WTC11 (cell line): Measurements from ENCODE around the gene BABAM2. TPM values are rescaled to one million over a fixed set of nuclear protein-coding genes. Genes with fewer than 3 reads are reported as not detected.

ENCODE experiments used
- ATAC-seq: fragments of 200-7000 bp; cut with Tn5 transposase; 2 replicates; pipeline ENCODE4 v1.10.0; 2021; ENCODE audit warnings: mild to moderate bottlenecking, moderate library complexity
- CTCF ChIA-PET: fragments of 300-600 bp; sonication (Branson Sonifier 250); formaldehyde crosslinking; loops from one replicate; lab custom pipeline; 2021; ENCODE audit warnings: antibody characterized with exemption; lab: Charles Lee
- POLR2A ChIA-PET: fragments of 350-600 bp; sonication (Branson Sonifier 250); formaldehyde crosslinking; loops from one replicate; lab custom pipeline; 2021; ENCODE audit warnings: antibody characterized with exemption; lab: Charles Lee
- DNase-seq: peaks from one replicate; pipeline ENCODE4 v3.0.0; 2021; ENCODE audit warnings: low spot score
- H3K27ac Mint-ChIP-seq: 2 replicates; pipeline ENCODE4 v1.8.0; 2021; ENCODE audit warnings: mixed read lengths
- H3K27me3 Mint-ChIP-seq: 2 replicates; pipeline ENCODE4 v1.8.0; 2021; ENCODE audit warnings: low read depth, mild to moderate bottlenecking, moderate library complexity, mixed read lengths
- H3K36me3 Mint-ChIP-seq: 2 replicates; pipeline ENCODE4 v1.8.0; 2021; ENCODE audit warnings: mixed read lengths
- H3K4me1 Mint-ChIP-seq: 2 replicates; pipeline ENCODE4 v1.8.0; 2022; ENCODE audit warnings: mixed read lengths
- H3K4me3 Mint-ChIP-seq: 2 replicates; pipeline ENCODE4 v1.8.0; 2021; ENCODE audit warnings: mild to moderate bottlenecking, moderate library complexity, mixed read lengths
- H3K9me3 Mint-ChIP-seq: 2 replicates; pipeline ENCODE4 v1.8.0; 2021; ENCODE audit warnings: mixed read lengths
- CBFB ChIP-seq: sonication (generic); formaldehyde crosslinking; IDR thresholded peaks from 2 replicates; pipeline ENCODE4 v1.8.1; 2022; ENCODE audit warnings: mild to moderate bottlenecking, low read depth, missing genetic modification reagents
- CREM ChIP-seq: sonication (generic); formaldehyde crosslinking; IDR thresholded peaks from 2 replicates; pipeline ENCODE4 v1.8.1; 2022; ENCODE audit warnings: mild to moderate bottlenecking, missing genetic modification reagents, moderate library complexity
- IRF2 ChIP-seq: sonication (generic); formaldehyde crosslinking; IDR thresholded peaks from 2 replicates; pipeline ENCODE4 v1.8.0; 2022; ENCODE audit warnings: low read depth, missing genetic modification reagents, borderline replicate concordance
- JAZF1 ChIP-seq: fragments of 250-450 bp; sonication (Bioruptor Pico); IDR thresholded peaks from 2 replicates; pipeline ENCODE4 v1.9.0; 2021; ENCODE audit warnings: moderate library complexity, mild to moderate bottlenecking, inconsistent platforms
- KAT7 ChIP-seq: sonication (generic); formaldehyde crosslinking; IDR thresholded peaks from 2 replicates; pipeline ENCODE4 v1.8.1; 2023; ENCODE audit warnings: missing genetic modification reagents, mild to moderate bottlenecking, borderline replicate concordance
- SP1 ChIP-seq: sonication (generic); formaldehyde crosslinking; conservative IDR thresholded peaks from 2 replicates; pipeline ENCODE4 v1.8.1; 2022; ENCODE audit warnings: missing genetic modification reagents
- TCF7 ChIP-seq: sonication (generic); formaldehyde crosslinking; IDR thresholded peaks from 2 replicates; pipeline ENCODE4 v1.8.0; 2022; ENCODE audit warnings: mild to moderate bottlenecking, low read depth, missing genetic modification reagents, moderate library complexity
- ZNF219 ChIP-seq: sonication (generic); formaldehyde crosslinking; IDR thresholded peaks from 2 replicates; pipeline ENCODE4 v1.8.0; 2023; ENCODE audit warnings: missing genetic modification reagents, mild to moderate bottlenecking, borderline replicate concordance
- ZNF317 ChIP-seq: sonication (generic); formaldehyde crosslinking; IDR thresholded peaks from 2 replicates; pipeline ENCODE4 v1.8.1; 2023; ENCODE audit warnings: low read depth, mild to moderate bottlenecking, moderate library complexity, missing genetic modification reagents, borderline replicate concordance
- ZNF396 ChIP-seq: fragments of 250-450 bp; sonication (Bioruptor Pico); IDR thresholded peaks from 2 replicates; pipeline ENCODE4 v1.8.0; 2021; ENCODE audit warnings: mild to moderate bottlenecking, moderate library complexity, borderline replicate concordance
- ZNF416 ChIP-seq: fragments of 250-450 bp; sonication (Bioruptor Pico); IDR thresholded peaks from 2 replicates; pipeline ENCODE4 v1.9.0; 2021; ENCODE audit warnings: mild to moderate bottlenecking, inconsistent platforms
- total RNA-seq: library from RNA; stranded (reverse); gene quantifications from 3 replicates; pipeline ENCODE4 v1.2.3, GENCODE V29; 2021
- TF ChIP-seq, protein P1 (sequence below): fragments of 250-450 bp; sonication (Bioruptor Pico); IDR thresholded peaks from 2 replicates; pipeline ENCODE4 v1.9.0; 2021; ENCODE audit warnings: moderate library complexity, mild to moderate bottlenecking, inconsistent platforms, borderline replicate concordance
- TF ChIP-seq, protein P2 (sequence below): sonication (generic); formaldehyde crosslinking; IDR thresholded peaks from 2 replicates; pipeline ENCODE4 v1.8.0; 2023; ENCODE audit warnings: missing genetic modification reagents
- TF ChIP-seq, protein P3 (sequence below): fragments of 200-600 bp; IDR thresholded peaks from 2 replicates; pipeline ENCODE4 v1.8.0; 2022; ENCODE audit warnings: antibody characterized with exemption
- TF ChIP-seq, protein P4 (sequence below): sonication (generic); formaldehyde crosslinking; IDR thresholded peaks from 2 replicates; pipeline ENCODE4 v1.8.1; 2023; ENCODE audit warnings: mild to moderate bottlenecking, missing genetic modification reagents, moderate library complexity
- TF ChIP-seq, protein P5 (sequence below): sonication (generic); formaldehyde crosslinking; IDR thresholded peaks from 2 replicates; pipeline ENCODE4 v1.8.1; 2022; ENCODE audit warnings: low read depth, mild to moderate bottlenecking, moderate library complexity, missing genetic modification reagents, borderline replicate concordance
- TF ChIP-seq, protein P6 (sequence below): sonication (generic); formaldehyde crosslinking; IDR thresholded peaks from 2 replicates; pipeline ENCODE4 v1.8.1; 2022; ENCODE audit warnings: low read depth, missing genetic modification reagents, borderline replicate concordance

BABAM2 gene
- total RNA-seq, 1 experiment from 2014 or later = 16.5 TPM

DNA sequence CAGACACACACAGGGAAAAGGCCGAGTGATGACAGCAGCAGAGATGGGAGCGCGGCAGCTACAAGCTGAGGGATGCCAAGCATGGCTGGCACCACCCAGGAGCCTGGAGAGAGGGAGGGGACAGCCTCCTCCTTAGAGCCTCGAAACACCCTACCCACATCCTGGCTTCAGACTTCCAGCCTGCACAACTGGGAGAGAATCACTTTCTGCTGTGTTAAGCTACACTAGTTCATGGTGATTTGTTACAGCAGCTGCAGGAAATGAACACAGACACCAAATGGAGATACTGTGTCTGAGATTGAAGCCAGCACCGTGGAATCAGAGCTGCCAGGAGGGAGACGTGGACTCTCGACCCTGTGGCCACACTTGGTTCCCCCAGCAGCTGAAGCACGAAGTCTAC is 474.6 kb downstream of the BABAM2 start:
- H3K27ac Mint-ChIP-seq = no peak overlapping the region
- POLR2A ChIA-PET = no interaction called here
- peaks cover 6% of the 10 kb centered on the region; the same call in 1 of the 2 replicates for H3K27me3 Mint-ChIP-seq
- peaks cover 26% of the 10 kb centered on the region for H3K4me1 Mint-ChIP-seq
- CTCF ChIA-PET = interaction anchor here (1.1 kb wide), 1 partner anchor 49 kb away, joined by 4 read pairs; no protein-coding TSS in a partner anchor
- TF ChIP-seq CREM (no peak), ZNF396 (CRISPR knock-in tag) (no peak), SP1 (CRISPR knock-in tag) (no peak), JAZF1 (no peak), ZNF219 (no peak), KAT7 (CRISPR knock-in tag) (no peak)
- TF ChIP-seq, protein P1, sequence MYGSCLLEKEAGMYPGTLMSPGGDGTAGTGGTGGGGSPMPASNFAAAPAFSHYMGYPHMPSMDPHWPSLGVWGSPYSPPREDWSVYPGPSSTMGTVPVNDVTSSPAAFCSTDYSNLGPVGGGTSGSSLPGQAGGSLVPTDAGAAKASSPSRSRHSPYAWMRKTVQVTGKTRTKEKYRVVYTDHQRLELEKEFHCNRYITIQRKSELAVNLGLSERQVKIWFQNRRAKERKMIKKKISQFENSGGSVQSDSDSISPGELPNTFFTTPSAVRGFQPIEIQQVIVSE = no peak
- TF ChIP-seq, protein P2, sequence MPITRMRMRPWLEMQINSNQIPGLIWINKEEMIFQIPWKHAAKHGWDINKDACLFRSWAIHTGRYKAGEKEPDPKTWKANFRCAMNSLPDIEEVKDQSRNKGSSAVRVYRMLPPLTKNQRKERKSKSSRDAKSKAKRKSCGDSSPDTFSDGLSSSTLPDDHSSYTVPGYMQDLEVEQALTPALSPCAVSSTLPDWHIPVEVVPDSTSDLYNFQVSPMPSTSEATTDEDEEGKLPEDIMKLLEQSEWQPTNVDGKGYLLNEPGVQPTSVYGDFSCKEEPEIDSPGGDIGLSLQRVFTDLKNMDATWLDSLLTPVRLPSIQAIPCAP = no peak
- TF ChIP-seq, protein P3, sequence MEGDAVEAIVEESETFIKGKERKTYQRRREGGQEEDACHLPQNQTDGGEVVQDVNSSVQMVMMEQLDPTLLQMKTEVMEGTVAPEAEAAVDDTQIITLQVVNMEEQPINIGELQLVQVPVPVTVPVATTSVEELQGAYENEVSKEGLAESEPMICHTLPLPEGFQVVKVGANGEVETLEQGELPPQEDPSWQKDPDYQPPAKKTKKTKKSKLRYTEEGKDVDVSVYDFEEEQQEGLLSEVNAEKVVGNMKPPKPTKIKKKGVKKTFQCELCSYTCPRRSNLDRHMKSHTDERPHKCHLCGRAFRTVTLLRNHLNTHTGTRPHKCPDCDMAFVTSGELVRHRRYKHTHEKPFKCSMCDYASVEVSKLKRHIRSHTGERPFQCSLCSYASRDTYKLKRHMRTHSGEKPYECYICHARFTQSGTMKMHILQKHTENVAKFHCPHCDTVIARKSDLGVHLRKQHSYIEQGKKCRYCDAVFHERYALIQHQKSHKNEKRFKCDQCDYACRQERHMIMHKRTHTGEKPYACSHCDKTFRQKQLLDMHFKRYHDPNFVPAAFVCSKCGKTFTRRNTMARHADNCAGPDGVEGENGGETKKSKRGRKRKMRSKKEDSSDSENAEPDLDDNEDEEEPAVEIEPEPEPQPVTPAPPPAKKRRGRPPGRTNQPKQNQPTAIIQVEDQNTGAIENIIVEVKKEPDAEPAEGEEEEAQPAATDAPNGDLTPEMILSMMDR = no peak
- TF ChIP-seq, protein P4, sequence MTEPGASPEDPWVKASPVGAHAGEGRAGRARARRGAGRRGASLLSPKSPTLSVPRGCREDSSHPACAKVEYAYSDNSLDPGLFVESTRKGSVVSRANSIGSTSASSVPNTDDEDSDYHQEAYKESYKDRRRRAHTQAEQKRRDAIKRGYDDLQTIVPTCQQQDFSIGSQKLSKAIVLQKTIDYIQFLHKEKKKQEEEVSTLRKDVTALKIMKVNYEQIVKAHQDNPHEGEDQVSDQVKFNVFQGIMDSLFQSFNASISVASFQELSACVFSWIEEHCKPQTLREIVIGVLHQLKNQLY = no peak
- TF ChIP-seq, protein P5, sequence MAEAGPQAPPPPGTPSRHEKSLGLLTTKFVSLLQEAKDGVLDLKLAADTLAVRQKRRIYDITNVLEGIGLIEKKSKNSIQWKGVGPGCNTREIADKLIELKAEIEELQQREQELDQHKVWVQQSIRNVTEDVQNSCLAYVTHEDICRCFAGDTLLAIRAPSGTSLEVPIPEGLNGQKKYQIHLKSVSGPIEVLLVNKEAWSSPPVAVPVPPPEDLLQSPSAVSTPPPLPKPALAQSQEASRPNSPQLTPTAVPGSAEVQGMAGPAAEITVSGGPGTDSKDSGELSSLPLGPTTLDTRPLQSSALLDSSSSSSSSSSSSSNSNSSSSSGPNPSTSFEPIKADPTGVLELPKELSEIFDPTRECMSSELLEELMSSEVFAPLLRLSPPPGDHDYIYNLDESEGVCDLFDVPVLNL (CRISPR knock-in tag) = no peak
- H3K9me3 Mint-ChIP-seq = no peaks in the 10 kb centered on the region
- H3K36me3 Mint-ChIP-seq = no peaks in the 10 kb centered on the region
- no peak for DNase-seq
- no peak overlapping the region for H3K4me3 Mint-ChIP-seq
- ATAC-seq = no peak

DNA sequence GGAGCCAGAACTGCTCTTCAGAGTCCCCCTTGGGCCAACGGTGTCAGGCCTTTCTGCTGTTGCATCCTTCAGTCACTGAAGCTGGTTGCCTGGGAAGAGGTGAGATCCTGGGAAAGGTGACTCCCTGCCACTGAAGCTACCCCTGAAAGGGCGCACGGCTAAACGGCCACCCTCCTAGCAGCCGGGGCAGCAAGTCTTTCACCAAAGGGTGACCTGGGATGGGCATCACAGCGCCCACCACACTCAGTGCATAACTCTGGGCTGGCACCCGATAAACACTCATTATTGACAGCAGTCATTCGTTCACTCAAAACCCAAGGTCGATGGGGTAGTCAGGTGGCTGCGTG is 475.6 kb downstream of the BABAM2 start:
- POLR2A ChIA-PET = no interaction called here
- H3K36me3 Mint-ChIP-seq = no peaks in the 10 kb centered on the region
- H3K4me1 Mint-ChIP-seq = peaks cover 23% of the 10 kb centered on the region
- no peak for TF ChIP-seq CBFB
- no peak for TF ChIP-seq TCF7
- TF ChIP-seq ZNF317 (CRISPR knock-in tag) = no peak
- TF ChIP-seq ZNF416 (CRISPR knock-in tag) = no peak
- TF ChIP-seq, protein P3 = no peak
- TF ChIP-seq, protein P6, sequence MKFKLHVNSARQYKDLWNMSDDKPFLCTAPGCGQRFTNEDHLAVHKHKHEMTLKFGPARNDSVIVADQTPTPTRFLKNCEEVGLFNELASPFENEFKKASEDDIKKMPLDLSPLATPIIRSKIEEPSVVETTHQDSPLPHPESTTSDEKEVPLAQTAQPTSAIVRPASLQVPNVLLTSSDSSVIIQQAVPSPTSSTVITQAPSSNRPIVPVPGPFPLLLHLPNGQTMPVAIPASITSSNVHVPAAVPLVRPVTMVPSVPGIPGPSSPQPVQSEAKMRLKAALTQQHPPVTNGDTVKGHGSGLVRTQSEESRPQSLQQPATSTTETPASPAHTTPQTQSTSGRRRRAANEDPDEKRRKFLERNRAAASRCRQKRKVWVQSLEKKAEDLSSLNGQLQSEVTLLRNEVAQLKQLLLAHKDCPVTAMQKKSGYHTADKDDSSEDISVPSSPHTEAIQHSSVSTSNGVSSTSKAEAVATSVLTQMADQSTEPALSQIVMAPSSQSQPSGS = no peak
- TF ChIP-seq KAT7 (CRISPR knock-in tag) = no peak
- no peak for TF ChIP-seq IRF2 (CRISPR knock-in tag)
- peaks cover 6% of the 10 kb centered on the region; the same call in 1 of the 2 replicates for H3K27me3 Mint-ChIP-seq
- no peak overlapping the region for H3K27ac Mint-ChIP-seq
- no peak for ATAC-seq
- H3K4me3 Mint-ChIP-seq = no peak overlapping the region
- no peak for DNase-seq
- no peaks in the 10 kb centered on the region for H3K9me3 Mint-ChIP-seq
- CTCF ChIA-PET = no interaction called here
